Measurements from ENCODE around the gene PIK3R1.

- TF ChIP-seq CTCF (IDR thresholded peaks at IDR 0.05) (no peak), EZH2 (IDR thresholded peaks at IDR 0.05) (no peak)
Observed at GRCh38 chr5:68237715-68238114, 22.2 kb downstream of the PIK3R1 start.

Data from neural progenitor cell (in vitro differentiated cells).